ENCODE measurements around the gene CUEDC1. TPM values are rescaled to one million over a fixed set of nuclear protein-coding genes. Genes with fewer than 3 reads are reported as not detected.

Gene CUEDC1
- total RNA-seq, 4 donors from 2014 or later: 7.5 to 14.3 (median 12.7) TPM

DNA sequence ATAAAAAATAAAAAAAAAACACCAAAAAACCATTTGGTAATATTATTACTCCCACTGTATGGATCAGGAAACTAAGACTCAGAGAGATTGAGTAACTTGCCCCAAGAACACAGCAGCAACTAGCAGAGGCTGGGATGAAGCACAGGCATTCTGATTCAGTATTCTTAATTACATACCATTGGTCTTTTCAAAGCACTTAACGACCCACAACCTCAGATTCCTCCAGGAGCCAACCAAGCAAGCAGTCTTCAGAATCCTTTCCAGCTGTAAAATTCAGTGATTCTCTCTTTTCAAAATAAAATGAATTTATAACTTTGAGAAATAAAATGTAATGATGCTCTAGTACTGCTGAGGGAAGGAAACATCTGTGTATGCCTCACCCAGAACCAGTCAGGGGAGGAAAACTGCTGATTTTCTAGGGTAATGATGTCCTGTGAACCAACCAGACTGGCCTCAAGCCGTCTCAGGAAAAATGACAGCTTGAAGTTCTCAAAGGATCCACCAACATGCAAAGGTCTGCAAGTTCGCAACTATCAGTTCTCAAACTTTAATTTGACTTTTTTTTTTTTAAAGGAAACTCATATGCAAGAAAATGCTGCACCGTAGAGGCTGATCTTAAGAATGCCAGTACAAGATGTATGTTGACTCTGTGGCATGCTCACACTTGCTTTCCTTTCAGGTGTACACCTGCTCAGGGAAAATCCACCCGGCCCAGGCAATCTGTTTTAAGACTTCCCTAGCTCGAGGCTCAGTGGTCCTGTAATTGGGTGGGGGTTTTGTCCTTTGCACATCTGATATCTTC, 9.0 kb downstream of the CUEDC1 start:
- no peak overlapping the region for H3K4me3 ChIP-seq (ENCODE audit: low read depth, poor library complexity, severe bottlenecking)
- intact Hi-C loops (cut with DNase I; ENCODE audit: low total_unique reads): no loop called here
- no peak for DNase-seq (ENCODE audit: low spot score in 2 of 2)
- 17 to 23% methylated on average over 6 of the region's 6 CpGs for WGBS, 2 donors
- no peak for TF ChIP-seq POLR2A (IDR thresholded peaks at IDR 0.05)
- TF ChIP-seq, protein P1, sequence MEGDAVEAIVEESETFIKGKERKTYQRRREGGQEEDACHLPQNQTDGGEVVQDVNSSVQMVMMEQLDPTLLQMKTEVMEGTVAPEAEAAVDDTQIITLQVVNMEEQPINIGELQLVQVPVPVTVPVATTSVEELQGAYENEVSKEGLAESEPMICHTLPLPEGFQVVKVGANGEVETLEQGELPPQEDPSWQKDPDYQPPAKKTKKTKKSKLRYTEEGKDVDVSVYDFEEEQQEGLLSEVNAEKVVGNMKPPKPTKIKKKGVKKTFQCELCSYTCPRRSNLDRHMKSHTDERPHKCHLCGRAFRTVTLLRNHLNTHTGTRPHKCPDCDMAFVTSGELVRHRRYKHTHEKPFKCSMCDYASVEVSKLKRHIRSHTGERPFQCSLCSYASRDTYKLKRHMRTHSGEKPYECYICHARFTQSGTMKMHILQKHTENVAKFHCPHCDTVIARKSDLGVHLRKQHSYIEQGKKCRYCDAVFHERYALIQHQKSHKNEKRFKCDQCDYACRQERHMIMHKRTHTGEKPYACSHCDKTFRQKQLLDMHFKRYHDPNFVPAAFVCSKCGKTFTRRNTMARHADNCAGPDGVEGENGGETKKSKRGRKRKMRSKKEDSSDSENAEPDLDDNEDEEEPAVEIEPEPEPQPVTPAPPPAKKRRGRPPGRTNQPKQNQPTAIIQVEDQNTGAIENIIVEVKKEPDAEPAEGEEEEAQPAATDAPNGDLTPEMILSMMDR (IDR thresholded peaks at IDR 0.05): no peak

DNA sequence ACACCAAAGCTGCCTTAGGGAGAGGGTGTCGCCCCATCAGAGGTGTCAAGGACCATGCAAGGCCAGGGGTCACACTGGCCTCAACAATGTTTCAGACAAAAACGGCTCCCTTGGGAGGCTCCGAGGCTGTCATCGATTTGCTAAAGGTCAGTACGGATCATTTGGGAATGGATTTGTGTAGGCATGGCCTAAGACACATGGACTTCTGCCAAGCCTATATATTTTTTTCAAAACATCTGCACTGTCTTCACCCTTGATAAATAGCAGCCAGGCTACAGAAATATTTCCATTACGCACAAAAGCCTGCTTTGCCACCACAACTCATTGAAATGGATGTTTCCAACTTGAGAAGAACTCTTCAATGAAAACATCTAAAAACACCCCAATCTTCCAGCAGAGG, 10.3 kb downstream of the CUEDC1 start:
- no peak for DNase-seq (ENCODE audit: low spot score in 2 of 2)
- intact Hi-C loops (cut with DNase I; ENCODE audit: low total_unique reads): no loop called here
- 66 to 72% methylated on average over 6 of the region's 6 CpGs for WGBS, 2 donors
- TF ChIP-seq POLR2A (IDR thresholded peaks at IDR 0.05): no peak
- TF ChIP-seq, protein P1 (IDR thresholded peaks at IDR 0.05): no peak
- no peak overlapping the region for H3K4me3 ChIP-seq (ENCODE audit: low read depth, poor library complexity, severe bottlenecking)

DNA sequence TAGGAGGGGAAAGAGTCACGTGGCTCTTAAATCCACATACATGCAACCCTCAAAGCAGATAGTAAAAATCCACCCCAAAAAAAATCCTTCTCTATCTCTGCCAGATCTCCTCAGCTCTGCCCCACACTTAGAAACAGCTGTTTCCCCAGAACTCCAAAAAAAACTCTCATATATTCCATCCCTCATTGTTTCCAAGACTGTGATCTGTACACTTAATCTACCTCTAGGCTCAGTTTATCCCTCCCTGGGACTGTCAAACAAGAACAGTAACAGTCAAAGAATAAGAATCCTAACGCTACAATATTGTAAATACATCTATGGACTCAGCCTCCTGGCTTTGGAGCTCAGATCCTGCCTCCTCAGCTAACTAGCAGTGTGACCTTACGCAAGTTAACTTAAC, 11.6 kb downstream of the CUEDC1 start:
- TF ChIP-seq, protein P1 (IDR thresholded peaks at IDR 0.05): no peak
- TF ChIP-seq POLR2A (IDR thresholded peaks at IDR 0.05): no peak
- H3K4me3 ChIP-seq (ENCODE audit: low read depth, poor library complexity, severe bottlenecking): no peak overlapping the region
- WGBS, 2 donors: 71 to 75% methylated on average over 3 of the region's 3 CpGs
- intact Hi-C loops (cut with DNase I; ENCODE audit: low total_unique reads): no loop called here
- DNase-seq (ENCODE audit: low spot score in 2 of 2): no peak

DNA sequence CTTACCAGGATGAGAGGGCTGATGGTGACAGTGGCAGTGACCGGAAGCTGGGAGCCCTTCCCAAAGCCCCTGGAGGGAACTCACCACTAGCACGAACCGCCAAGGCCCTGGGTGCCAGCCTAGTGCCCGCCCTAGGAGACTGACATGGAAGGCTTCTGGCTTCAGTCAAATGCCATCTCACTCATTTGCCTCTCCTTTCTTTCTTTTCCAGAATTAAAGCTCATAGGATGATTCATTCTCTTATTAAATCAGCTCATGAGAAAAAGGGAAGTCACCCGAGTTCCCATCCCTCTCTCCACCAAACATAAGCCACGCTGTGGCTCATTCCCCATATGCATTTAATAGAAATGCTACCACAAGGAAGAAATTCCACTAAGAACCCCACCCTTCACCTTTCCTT, 12.1 kb downstream of the CUEDC1 start:
- no peak for TF ChIP-seq POLR2A (IDR thresholded peaks at IDR 0.05)
- TF ChIP-seq, protein P1 (IDR thresholded peaks at IDR 0.05): no peak
- intact Hi-C loops (cut with DNase I; ENCODE audit: low total_unique reads): no loop called here
- H3K4me3 ChIP-seq (ENCODE audit: low read depth, poor library complexity, severe bottlenecking): no peak overlapping the region
- 57 to 62% methylated on average over 6 of the region's 6 CpGs for WGBS, 2 donors
- no peak for DNase-seq (ENCODE audit: low spot score in 2 of 2)

DNA sequence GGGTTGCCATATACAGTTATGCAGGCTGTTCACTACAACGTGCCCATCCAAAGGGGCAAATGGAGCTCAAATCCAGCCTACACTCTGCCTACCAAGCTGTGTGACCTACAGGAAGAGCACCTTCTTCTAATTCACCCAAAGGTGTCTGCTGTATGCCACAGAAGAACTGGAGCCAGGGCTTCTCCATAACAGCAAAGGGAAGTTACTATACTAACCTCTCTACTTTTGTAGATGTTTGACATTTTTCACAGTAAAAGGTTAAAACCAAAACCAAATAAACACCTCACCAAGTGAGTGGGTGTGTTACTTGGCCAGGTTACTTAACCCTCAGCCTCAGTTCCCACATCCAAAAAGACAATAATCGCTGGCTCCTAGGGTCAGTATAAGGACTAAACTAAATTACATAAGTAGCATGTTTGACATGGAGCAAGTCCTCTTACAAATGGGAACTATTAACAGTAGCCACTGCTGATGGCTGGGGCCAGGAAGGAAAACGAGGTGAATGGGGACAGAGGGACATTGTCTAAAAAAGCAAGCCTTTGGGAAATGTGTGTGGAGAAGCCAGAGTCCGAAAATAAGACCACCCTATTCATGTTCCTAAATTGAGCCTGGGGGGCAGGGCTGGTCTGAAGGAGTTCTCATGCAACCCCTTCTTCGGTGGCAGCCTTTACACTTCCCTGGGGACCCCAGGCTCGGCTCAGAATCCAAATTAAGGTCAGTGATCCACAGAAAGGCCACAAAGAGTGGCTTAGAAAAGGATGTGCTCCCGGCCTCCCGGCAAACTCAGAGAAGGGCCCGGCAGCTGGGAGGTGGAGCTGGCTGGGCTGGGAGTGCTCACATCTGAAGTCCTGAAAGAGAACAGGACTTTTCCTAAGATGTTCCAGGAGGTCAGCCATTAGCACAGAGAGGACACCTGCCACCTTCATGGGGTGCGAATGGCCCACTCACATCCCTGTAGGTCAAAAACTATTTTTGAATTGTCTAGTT, 13.5 kb downstream of the CUEDC1 start:
- no peak overlapping the region for H3K4me3 ChIP-seq (ENCODE audit: low read depth, poor library complexity, severe bottlenecking)

More for the DNA sequence above, 13.5 kb downstream of the CUEDC1 start:
- TF ChIP-seq, protein P1 (IDR thresholded peaks at IDR 0.05): no peak
- no peak for TF ChIP-seq POLR2A (IDR thresholded peaks at IDR 0.05)
- WGBS, 2 donors: 62 to 66% methylated on average over 9 to 10 of the region's 10 CpGs
- DNase-seq (ENCODE audit: low spot score in 2 of 2): no peak
- intact Hi-C loops (cut with DNase I; ENCODE audit: low total_unique reads): no loop called here

Data from lower leg skin (tissue), 4 donors.